GM12878 (cell line): Measurements from ENCODE around the gene AKT3. TPM values are rescaled to one million over a fixed set of nuclear protein-coding genes. Genes with fewer than 3 reads are reported as not detected.

Experiments used
- ATAC-seq: fragments of 200-7000 bp; cut with Tn5 transposase; 3 replicates; pipeline ENCODE4 v1.9.1; 2020; ENCODE audit warnings: mild to moderate bottlenecking, moderate library complexity
- BruUV-seq: library from RNA; stranded (reverse); fragments of 400-500 nt; replicated peaks from 2 replicates; lab custom pipeline; 2021; lab: Mats Ljungman, UMichigan
- CTCF ChIA-PET: fragments of 300-600 bp; sonication (Branson Sonifier 250); formaldehyde crosslinking; extraction: SDS; loops from one replicate; lab custom pipeline; 2021; ENCODE audit warnings: inconsistent platforms; lab: Yijun Ruan, JAX
- POLR2A ChIA-PET: fragments of 350-600 bp; formaldehyde crosslinking; extraction: SDS; loops from one replicate; lab custom pipeline; 2021; ENCODE audit warnings: inconsistent platforms; lab: Charles Lee
- RAD21 ChIA-PET: fragments of 300-600 bp; sonication (Branson Sonifier 250); formaldehyde crosslinking; loops from one replicate; lab custom pipeline; 2023; ENCODE audit warnings: antibody characterized with exemption; ENCODE audit not compliant: unreplicated experiment; lab: Charles Lee
- SMC1A ChIA-PET: fragments of 300-600 bp; sonication (Branson Sonifier 250); formaldehyde crosslinking; loops from one replicate; lab custom pipeline; 2023; ENCODE audit not compliant: unreplicated experiment, uncharacterized antibody; lab: Charles Lee
- DNase-seq: peaks from one replicate; pipeline ENCODE4 v3.0.0-alpha.2; 2011; ENCODE audit warnings: low read depth, low spot score
- FAIRE-seq: peaks from 3 replicates; lab custom pipeline; 2011; peaks lifted over from hg19 to GRCh38; lab: Jason Lieb, UNC
- H2AFZ ChIP-seq: 2 replicates; pipeline ENCODE4 v1.6.0; 2011; ENCODE audit warnings: low read depth, low read length, control low read depth; ENCODE audit not compliant: control insufficient read depth
- H3K27ac ChIP-seq: 2 replicates; pipeline ENCODE4 v1.5.1; 2011; ENCODE audit warnings: control low read depth; ENCODE audit not compliant: control insufficient read depth, insufficient read depth
- H3K27me3 ChIP-seq, 2 experiments: replicated peaks in 1 of 2; 2 replicates each; pipeline versions ENCODE4 v1.6.0 to v1.6.1; 2011; ENCODE audit warnings: low read length in 1 of 2; ENCODE audit not compliant: control insufficient read depth in 2 of 2, insufficient read depth in 2 of 2
- H3K36me3 ChIP-seq, 2 experiments: 2 replicates each; pipeline ENCODE4 v1.5.1; 2011; ENCODE audit warnings: low read length in 1 of 2; ENCODE audit not compliant: control insufficient read depth in 2 of 2, insufficient read depth in 2 of 2
- H3K4me1 ChIP-seq: 2 replicates; pipeline ENCODE4 v1.6.1; 2011; ENCODE audit warnings: mild to moderate bottlenecking, low read length, moderate library complexity, mixed read lengths; ENCODE audit not compliant: control insufficient read depth, insufficient read depth
- H3K4me2 ChIP-seq: 2 replicates; pipeline ENCODE4 v1.6.0; 2011; ENCODE audit warnings: control low read depth; ENCODE audit not compliant: control insufficient read depth, insufficient read depth
- H3K4me3 ChIP-seq: fragments of 200-600 bp; sonication (generic); 2 replicates; pipeline ENCODE4 v1.5.1; 2016
- H3K79me2 ChIP-seq: 2 replicates; pipeline ENCODE4 v1.6.0; 2011; ENCODE audit warnings: low read length; ENCODE audit not compliant: control insufficient read depth, insufficient read depth
- H3K9ac ChIP-seq: 2 replicates; pipeline ENCODE4 v1.8.0; 2011; ENCODE audit warnings: low read length, control low read depth, mixed read lengths; ENCODE audit not compliant: control insufficient read depth, insufficient read depth
- H3K9me3 ChIP-seq: replicated peaks from 3 replicates; pipeline ENCODE4 v1.5.1; 2011; ENCODE audit warnings: mild to moderate bottlenecking, low read length; ENCODE audit not compliant: control insufficient read depth, insufficient read depth
- H4K20me1 ChIP-seq: 2 replicates; pipeline ENCODE4 v1.6.0; 2011; ENCODE audit not compliant: control insufficient read depth, insufficient read depth
- ATF2 ChIP-seq: IDR thresholded peaks from 2 replicates; pipeline ENCODE4 v1.6.1; 2012; ENCODE audit warnings: low read length, inconsistent platforms
- CUX1 ChIP-seq: IDR thresholded peaks from 2 replicates; pipeline ENCODE4 v1.6.1; 2012; ENCODE audit warnings: improper control_type of control experiment, low read depth, low read length; ENCODE audit not compliant: insufficient replicate concordance
- HDAC2 ChIP-seq: fragments of 200-600 bp; sonication (generic); IDR thresholded peaks from 2 replicates; pipeline ENCODE4 v1.6.1; 2017
- HSF1 ChIP-seq: fragments of 150-350 bp; IDR thresholded peaks from 2 replicates; pipeline ENCODE4 v1.6.1; 2014; ENCODE audit warnings: mild to moderate bottlenecking, low read depth, low read length
- MEF2A ChIP-seq: IDR thresholded peaks from 2 replicates; pipeline ENCODE4 v1.6.1; 2011; ENCODE audit warnings: low read depth, mild to moderate bottlenecking, low read length, moderate library complexity; ENCODE audit not compliant: insufficient read depth
- RUNX3 ChIP-seq: IDR thresholded peaks from 2 replicates; pipeline ENCODE4 v1.6.1; 2012; ENCODE audit warnings: low read length, inconsistent platforms
- SRF ChIP-seq, 2 experiments: IDR thresholded peaks; 2 replicates each; pipeline ENCODE4 v1.6.1; 2011; ENCODE audit warnings: low read depth in 2 of 2, low read length in 2 of 2, mild to moderate bottlenecking in 1 of 2, moderate library complexity in 1 of 2
- WGBS: methylation state at CpG from one replicate; pipeline ENCODE4 v1.1.6; 2016; ENCODE audit warnings: low lambda C conversion rate; ENCODE audit not compliant: insufficient replicate concordance, insufficient coverage; ENCODE audit errors: missing lambda C conversion rate; 5-methylcytosine and 5-hydroxymethylcytosine counted together
- in situ Hi-C: fragments of 300-500 bp; cut with MboI; formaldehyde crosslinking; loops from 9 replicates; pipeline ENCODE4 v1.14.3; 2018; ENCODE audit warnings: mixed read lengths
- intact Hi-C: fragments of 100-400 bp; cut with micrococcal nuclease; formaldehyde crosslinking; loops from one replicate; pipeline ENCODE4 v1.14.2; 2022; ENCODE audit not compliant: unreplicated experiment
- polyA plus RNA-seq, 11 experiments: library from polyadenylated mRNA; depleted of rRNA in 4 of 11; unstranded in 6 of 11; stranded (reverse) in 5 of 11; fragments of >200 nt; fragmentation: Nextera tagmentation in 4 of 11; fragmentation: Illumina TruSeq in 1 of 11; extraction: Ambion mirVana in 4 of 11; extraction: Trizol in 1 of 11; gene quantifications; 1 replicate in 1 of 11; 2 replicates in 10 of 11; pipeline versions ENCODE4 v1.2.1 to v1.2.3, GENCODE V29; 2011 to 2016; ENCODE audit warnings: inconsistent platforms in 2 of 11, missing spikeins in 2 of 11, low read depth in 1 of 11
- total RNA-seq, 4 experiments: library from RNA; depleted of rRNA in 3 of 4; stranded (reverse); fragments of >200 nt in 3 of 4; fragmentation: Illumina TruSeq in 1 of 4; extraction: Trizol in 1 of 4; gene quantifications; 2 replicates each; pipeline versions ENCODE4 v1.2.1 to v1.2.3, GENCODE V29; 2013 to 2021

Gene AKT3
- total and polyA plus RNA-seq, 10 of the 15 experiments (the other 5 are each of a cell fraction or from before 2014, with no cell fraction given) = 0.03 to 0.56 (median 0.19) TPM

GRCh38 chr1:243598433-243598832 is 251.6 kb downstream of the AKT3 start:
- TF ChIP-seq RUNX3 (peak; percentile 40), SRF (IDR thresholded peaks at IDR 0.05; ENCODE audit: low read depth in 2 of 2, low read length in 2 of 2) (no peak), ATF2 (peak; percentile 39; the same call in 1 of the 2 replicates), MEF2A (0 out of 2 replicates have a peak, but pooled peaks have one; percentile 14)
- ChIA-PET POLR2A (no interaction called here), RAD21 (no interaction called here), CTCF (no interaction called here), SMC1A (no interaction called here)
- no peak for ATAC-seq
- Histone ChIP-seq H3K79me2 (no peaks in the 10 kb centered on the region), H3K36me3 (no peaks in the 10 kb centered on the region), H3K27ac (no peak overlapping the region), H4K20me1 (no peaks in the 10 kb centered on the region), H3K4me2 (no peak overlapping the region), H2AFZ (no peak overlapping the region), H3K27me3 (no peaks in the 10 kb centered on the region), H3K9ac (no peak overlapping the region), H3K4me1 (peaks cover 14% of the 10 kb centered on the region; the same call in 1 of the 2 replicates), H3K9me3 (peaks cover 3% of the 10 kb centered on the region), H3K4me3 (no peak overlapping the region)
- in situ Hi-C loops = no loop called here
- FAIRE-seq = peak; percentile 85
- BruUV-seq = no TSS peak
- intact Hi-C loops = loop anchor here (5.0 kb wide), 1 partner anchor 149 kb away; no protein-coding TSS in a partner anchor
- no peak for DNase-seq
- 37% methylated on average over 2 of the region's 2 CpGs for WGBS

GRCh38 chr1:243597383-243597782 is 252.7 kb downstream of the AKT3 start:
- Histone ChIP-seq H3K4me2 (no peak overlapping the region), H3K9ac (no peak overlapping the region), H4K20me1 (no peaks in the 10 kb centered on the region), H3K4me1 (peaks cover 14% of the 10 kb centered on the region; the same call in 1 of the 2 replicates), H3K4me3 (no peak overlapping the region), H2AFZ (no peak overlapping the region), H3K36me3 (no peaks in the 10 kb centered on the region), H3K27me3 (no peaks in the 10 kb centered on the region), H3K27ac (no peak overlapping the region), H3K79me2 (no peaks in the 10 kb centered on the region), H3K9me3 (peaks cover 3% of the 10 kb centered on the region)
- intact Hi-C loops = loop anchor here (5.0 kb wide), 1 partner anchor 150 kb away; no protein-coding TSS in a partner anchor
- ChIA-PET RAD21 (no interaction called here), POLR2A (no interaction called here), CTCF (no interaction called here), SMC1A (no interaction called here)
- DNase-seq (no peak), FAIRE-seq (no peak), ATAC-seq (no peak)
- in situ Hi-C loops = no loop called here
- 95% methylated on average over 3 of the region's 3 CpGs for WGBS
- no TSS peak for BruUV-seq
- TF ChIP-seq CUX1 (no peak), HSF1 (no peak), HDAC2 (no peak), ATF2 (no peak)
